ENCODE data around the gene PANK2. TPM values are rescaled to one million over a fixed set of nuclear protein-coding genes. Genes with fewer than 3 reads are reported as not detected.

PANK2 gene
- total and polyA plus RNA-seq, 10 donors = 23.0 to 74.4 (median 64.3) TPM

- 62 to 73% (median 66%) methylated on average over 9 of the region's 9 CpGs for WGBS, 5 donors
- H3K4me3 ChIP-seq = peak overlapping the region in 4 of 8 donors; percentile 2 to 43 (median 8)
Measured at GRCh38 chr20:3901706-3902440, 12.7 kb downstream of the PANK2 start.

GRCh38 chr20:3902446-3902845, 13.3 kb downstream of the PANK2 start:
- intact Hi-C loops (cut with DNase I; ENCODE audit: low total_unique reads) = loop anchor here (5.0 kb wide), 1 partner anchor 110 kb away; no protein-coding TSS in a partner anchor

More at GRCh38 chr20:3901706-3902440, 12.7 kb downstream of the PANK2 start:
- no peaks in the 10 kb centered on the region for H3K9me3 ChIP-seq
- H3K4me1 ChIP-seq = peaks cover 44 to 100% (median 94%) of the 10 kb centered on the region in 6 donors
- no peaks in the 10 kb centered on the region for H3K27me3 ChIP-seq (replicated peaks in 1 of 7)
- no peak for DNase-seq
- TF ChIP-seq POLR2A (IDR thresholded peaks at IDR 0.05) = no peak
- TF ChIP-seq, protein P1, sequence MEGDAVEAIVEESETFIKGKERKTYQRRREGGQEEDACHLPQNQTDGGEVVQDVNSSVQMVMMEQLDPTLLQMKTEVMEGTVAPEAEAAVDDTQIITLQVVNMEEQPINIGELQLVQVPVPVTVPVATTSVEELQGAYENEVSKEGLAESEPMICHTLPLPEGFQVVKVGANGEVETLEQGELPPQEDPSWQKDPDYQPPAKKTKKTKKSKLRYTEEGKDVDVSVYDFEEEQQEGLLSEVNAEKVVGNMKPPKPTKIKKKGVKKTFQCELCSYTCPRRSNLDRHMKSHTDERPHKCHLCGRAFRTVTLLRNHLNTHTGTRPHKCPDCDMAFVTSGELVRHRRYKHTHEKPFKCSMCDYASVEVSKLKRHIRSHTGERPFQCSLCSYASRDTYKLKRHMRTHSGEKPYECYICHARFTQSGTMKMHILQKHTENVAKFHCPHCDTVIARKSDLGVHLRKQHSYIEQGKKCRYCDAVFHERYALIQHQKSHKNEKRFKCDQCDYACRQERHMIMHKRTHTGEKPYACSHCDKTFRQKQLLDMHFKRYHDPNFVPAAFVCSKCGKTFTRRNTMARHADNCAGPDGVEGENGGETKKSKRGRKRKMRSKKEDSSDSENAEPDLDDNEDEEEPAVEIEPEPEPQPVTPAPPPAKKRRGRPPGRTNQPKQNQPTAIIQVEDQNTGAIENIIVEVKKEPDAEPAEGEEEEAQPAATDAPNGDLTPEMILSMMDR (IDR thresholded peaks at IDR 0.05 in 8 of 11, conservative IDR thresholded peaks at IDR 0.05 in 3 of 11) = no peak
- peak overlapping the region in 6 of 8 donors; percentile 69 to 84 (median 72) for H3K27ac ChIP-seq
- intact Hi-C loops (cut with DNase I; ENCODE audit: low total_unique reads) = loop anchor here (5.0 kb wide), 1 partner anchor 110 kb away; no protein-coding TSS in a partner anchor
- H3K36me3 ChIP-seq = peaks cover 0 to 3% (median 0%) of the 10 kb centered on the region in 6 donors

GRCh38 chr20:3904224-3904623, 15.0 kb downstream of the PANK2 start:
- Histone ChIP-seq H3K4me1 (peaks cover 34 to 96% (median 85%) of the 10 kb centered on the region in 6 donors), H3K27me3 (replicated peaks in 1 of 7) (no peaks in the 10 kb centered on the region), H3K36me3 (peaks cover 0 to 17% (median 13%) of the 10 kb centered on the region in 6 donors), H3K4me3 (no peak overlapping the region), H3K9me3 (no peaks in the 10 kb centered on the region), H3K27ac (peak overlapping the region in 3 of 8 donors; percentile 26 to 84 (median 42))
- no peak for DNase-seq
- TF ChIP-seq POLR2AphosphoS5 (IDR thresholded peaks at IDR 0.05) = no peak
- TF ChIP-seq, protein P1 (IDR thresholded peaks at IDR 0.05 in 8 of 11, conservative IDR thresholded peaks at IDR 0.05 in 3 of 11) = no peak
- TF ChIP-seq POLR2A (IDR thresholded peaks at IDR 0.05) = no peak
- WGBS, 5 donors = 58 to 73% (median 66%) methylated on average over 2 of the region's 2 CpGs
- intact Hi-C loops (cut with DNase I; ENCODE audit: low total_unique reads) = loop anchor here (5.0 kb wide), 1 partner anchor 108 kb away; no protein-coding TSS in a partner anchor

More at GRCh38 chr20:3902446-3902845, 13.3 kb downstream of the PANK2 start:
- Histone ChIP-seq H3K4me1 (peaks cover 43 to 100% (median 94%) of the 10 kb centered on the region in 6 donors), H3K27me3 (replicated peaks in 1 of 7) (no peaks in the 10 kb centered on the region), H3K9me3 (no peaks in the 10 kb centered on the region), H3K36me3 (no peaks in the 10 kb centered on the region), H3K27ac (peak overlapping the region in 6 of 8 donors; percentile 69 to 84 (median 72)), H3K4me3 (peak overlapping the region in 1 of 8 donors; percentile 27)
- TF ChIP-seq POLR2A (IDR thresholded peaks at IDR 0.05) = no peak
- TF ChIP-seq POLR2AphosphoS5 (IDR thresholded peaks at IDR 0.05) = no peak
- TF ChIP-seq, protein P1 (IDR thresholded peaks at IDR 0.05 in 8 of 11, conservative IDR thresholded peaks at IDR 0.05 in 3 of 11) = no peak
- DNase-seq = no peak
- 90 to 96% (median 90%) methylated on average over 5 of the region's 5 CpGs for WGBS, 5 donors

GRCh38 chr20:3904857-3905256, 15.7 kb downstream of the PANK2 start:
- TF ChIP-seq POLR2A (IDR thresholded peaks at IDR 0.05) (no peak), POLR2AphosphoS5 (IDR thresholded peaks at IDR 0.05) (no peak)
- TF ChIP-seq, protein P1 (IDR thresholded peaks at IDR 0.05 in 8 of 11, conservative IDR thresholded peaks at IDR 0.05 in 3 of 11) = no peak
- H3K4me3 ChIP-seq = no peak overlapping the region
- peaks cover 0 to 23% (median 19%) of the 10 kb centered on the region in 6 donors for H3K36me3 ChIP-seq
- H3K27ac ChIP-seq = peak overlapping the region in 2 of 8 donors; percentile 10 to 84
- H3K27me3 ChIP-seq (replicated peaks in 1 of 7) = no peaks in the 10 kb centered on the region
- peaks cover 34 to 92% (median 79%) of the 10 kb centered on the region in 6 donors for H3K4me1 ChIP-seq
- no peaks in the 10 kb centered on the region for H3K9me3 ChIP-seq
- 80 to 92% (median 87%) methylated on average over 5 of the region's 5 CpGs for WGBS, 5 donors
- no peak for DNase-seq
- intact Hi-C loops (cut with DNase I; ENCODE audit: low total_unique reads) = loop anchor here (5.0 kb wide), 1 partner anchor 107 kb away; no protein-coding TSS in a partner anchor

Data from spleen (tissue), 11 donors.